Transverse colon (tissue), 4 donors: ENCODE measurements around the gene RGS6. TPM values are rescaled to one million over a fixed set of nuclear protein-coding genes. Genes with fewer than 3 reads are reported as not detected.

Source experiments
- DNase-seq: peaks from one replicate; pipeline ENCODE4 v3.0.0-alpha.2; 2019
- H3K27ac ChIP-seq, 4 donors: fragments of 200-600 bp; sonication (generic); 2 replicates each; pipeline ENCODE4 v1.5.1; 2016 to 2018; ENCODE audit warnings: inconsistent platforms in 4 of 4
- H3K27me3 ChIP-seq: fragments of 200-600 bp; sonication (generic); 2 replicates; pipeline ENCODE4 v1.5.1; 2017; ENCODE audit warnings: inconsistent platforms
- H3K36me3 ChIP-seq, 4 donors: fragments of 200-600 bp; sonication (generic); 2 replicates each; pipeline ENCODE4 v1.5.1; 2017 to 2019; ENCODE audit warnings: inconsistent platforms in 4 of 4
- H3K4me1 ChIP-seq, 4 donors: fragments of 200-600 bp; sonication (generic); 2 replicates each; pipeline ENCODE4 v1.5.1; 2017 to 2020; ENCODE audit warnings: inconsistent platforms in 4 of 4
- H3K4me3 ChIP-seq, 4 donors: fragments of 200-600 bp; sonication (generic); 1 replicate in 1 of 4; 2 replicates in 3 of 4; pipeline versions ENCODE4 v1.5.1 to v1.6.1; 2017 to 2019; ENCODE audit warnings: inconsistent platforms in 4 of 4
- H3K9me3 ChIP-seq, 2 donors: fragments of 200-600 bp; sonication (generic); 2 replicates each; pipeline ENCODE4 v1.5.1; 2017 to 2019; ENCODE audit warnings: inconsistent platforms in 2 of 2
- CTCF ChIP-seq, 5 experiments: fragments of 200-600 bp in 3 of 5; fragments of 450-650 bp in 2 of 5; sonication (generic) in 3 of 5; IDR thresholded peaks; 1 replicate in 2 of 5; 2 replicates in 3 of 5; pipeline ENCODE4 v1.5.1; 2016 to 2017; ENCODE audit warnings: antibody characterized with exemption in 5 of 5, inconsistent platforms in 3 of 5, mild to moderate bottlenecking in 2 of 5, moderate library complexity in 1 of 5
- EP300 ChIP-seq: sonication (generic); formaldehyde crosslinking; IDR thresholded peaks from one replicate; pipeline ENCODE4 v1.6.1; 2017; ENCODE audit warnings: antibody characterized with exemption, low read depth
- POLR2A ChIP-seq: fragments of 450-650 bp; IDR thresholded peaks from one replicate; pipeline ENCODE4 v1.6.1; 2016; ENCODE audit warnings: antibody characterized with exemption, mild to moderate bottlenecking, moderate library complexity
- POLR2AphosphoS5 ChIP-seq, 3 donors: sonication (generic); formaldehyde crosslinking; IDR thresholded peaks; one replicate each; pipeline ENCODE4 v1.6.1; 2016; ENCODE audit warnings: antibody characterized with exemption in 3 of 3
- WGBS, 2 donors: methylation state at CpG; one replicate each; pipeline ENCODE4 v1.1.5; 2018; ENCODE audit warnings: low coverage in 1 of 2; 5-methylcytosine and 5-hydroxymethylcytosine counted together
- in situ Hi-C, 4 donors: fragments of 200-750 bp; cut with MboI; loops; one replicate each; pipeline versions ENCODE4 v1.15.0 to v1.15.1; 2017; ENCODE audit warnings: low sequenced_read_pairs in 3 of 4, low pct_ligation_motif_present in 1 of 4, low pct_unique_long_range_greater_than_20kb in 1 of 4
- intact Hi-C: fragments of 100-400 bp; cut with DNase I; formaldehyde crosslinking; loops from one replicate; pipeline ENCODE4 v1.15.1; 2023; ENCODE audit warnings: low total_unique reads
- total RNA-seq, 4 donors: library from RNA; depleted of rRNA; stranded (reverse); fragments of >200 nt; gene quantifications; one replicate each; pipeline ENCODE4 v1.1.0, GENCODE V29; 2016

The RGS6 gene
- total RNA-seq, 4 donors from 2014 or later: 0.41 to 0.48 TPM; not detected in 2

GRCh38 chr14:71985538-71986189 is 53.4 kb downstream of the RGS6 start:
- WGBS, 2 donors: 24 to 42% methylated on average over 3 of the region's 3 CpGs
- H3K4me1 ChIP-seq: peaks cover 0 to 6% (median 0%) of the 10 kb centered on the region in 4 donors
- no peaks in the 10 kb centered on the region for H3K9me3 ChIP-seq
- no peak overlapping the region for H3K27ac ChIP-seq
- H3K27me3 ChIP-seq: no peaks in the 10 kb centered on the region
- DNase-seq: no peak
- no peak overlapping the region for H3K4me3 ChIP-seq
- intact Hi-C loops (no loop called here), in situ Hi-C loops (no loop called here)
- H3K36me3 ChIP-seq: no peaks in the 10 kb centered on the region
- TF ChIP-seq POLR2AphosphoS5 (IDR thresholded peaks at IDR 0.05): no peak
- no peak for TF ChIP-seq POLR2A
- TF ChIP-seq CTCF (IDR thresholded peaks at IDR 0.05): no peak
- TF ChIP-seq EP300: no peak

- in situ Hi-C loops (no loop called here), intact Hi-C loops (no loop called here)
- Histone ChIP-seq H3K4me1 (peaks cover 0 to 6% (median 0%) of the 10 kb centered on the region in 4 donors), H3K9me3 (no peaks in the 10 kb centered on the region), H3K36me3 (no peaks in the 10 kb centered on the region), H3K27me3 (no peaks in the 10 kb centered on the region), H3K27ac (no peak overlapping the region), H3K4me3 (no peak overlapping the region)
- no peak for TF ChIP-seq CTCF (IDR thresholded peaks at IDR 0.05)
- no peak for TF ChIP-seq POLR2AphosphoS5 (IDR thresholded peaks at IDR 0.05)
- no peak for TF ChIP-seq POLR2A
- TF ChIP-seq EP300: no peak
- WGBS, 2 donors: 62 to 90% methylated on average over 4 to 5 of the region's 5 CpGs
- DNase-seq: no peak
These were observed 56.2 kb downstream of the RGS6 start for GRCh38 chr14:71988476-71988875.

GRCh38 chr14:71988939-71989338 is 56.7 kb downstream of the RGS6 start:
- Histone ChIP-seq H3K4me1 (peaks cover 0 to 6% (median 0%) of the 10 kb centered on the region in 4 donors), H3K4me3 (no peak overlapping the region), H3K27me3 (no peaks in the 10 kb centered on the region), H3K27ac (no peak overlapping the region), H3K9me3 (no peaks in the 10 kb centered on the region), H3K36me3 (no peaks in the 10 kb centered on the region)
- no peak for DNase-seq
- in situ Hi-C loops (no loop called here), intact Hi-C loops (no loop called here)
- no peak for TF ChIP-seq EP300
- no peak for TF ChIP-seq POLR2A
- no peak for TF ChIP-seq POLR2AphosphoS5 (IDR thresholded peaks at IDR 0.05)
- no peak for TF ChIP-seq CTCF (IDR thresholded peaks at IDR 0.05)
- WGBS, 2 donors: 59% methylated on average over 3 of the region's 3 CpGs; no CpG with 5 or more reads in 1 of the 2 donors

- Histone ChIP-seq H3K4me3 (no peak overlapping the region), H3K27ac (no peak overlapping the region), H3K4me1 (no peaks in the 10 kb centered on the region), H3K9me3 (no peaks in the 10 kb centered on the region), H3K36me3 (no peaks in the 10 kb centered on the region), H3K27me3 (no peaks in the 10 kb centered on the region)
- in situ Hi-C loops (no loop called here), intact Hi-C loops (no loop called here)
- WGBS, 2 donors: 66 to 74% methylated on average over 5 of the region's 5 CpGs
- DNase-seq: no peak
- TF ChIP-seq CTCF (IDR thresholded peaks at IDR 0.05) (no peak), EP300 (no peak), POLR2AphosphoS5 (IDR thresholded peaks at IDR 0.05) (no peak), POLR2A (no peak)
These were observed 62.2 kb downstream of the RGS6 start for GRCh38 chr14:71994416-71994815.
